ENCODE data around the gene CDH23. TPM values are rescaled to one million over a fixed set of nuclear protein-coding genes. Genes with fewer than 3 reads are reported as not detected.

The CDH23 gene
- total and polyA plus RNA-seq, 2 of the 8 experiments (the other 6 are each of a cell fraction or from before 2014, with no cell fraction given), result 1.9 to 4.9 TPM

DNA sequence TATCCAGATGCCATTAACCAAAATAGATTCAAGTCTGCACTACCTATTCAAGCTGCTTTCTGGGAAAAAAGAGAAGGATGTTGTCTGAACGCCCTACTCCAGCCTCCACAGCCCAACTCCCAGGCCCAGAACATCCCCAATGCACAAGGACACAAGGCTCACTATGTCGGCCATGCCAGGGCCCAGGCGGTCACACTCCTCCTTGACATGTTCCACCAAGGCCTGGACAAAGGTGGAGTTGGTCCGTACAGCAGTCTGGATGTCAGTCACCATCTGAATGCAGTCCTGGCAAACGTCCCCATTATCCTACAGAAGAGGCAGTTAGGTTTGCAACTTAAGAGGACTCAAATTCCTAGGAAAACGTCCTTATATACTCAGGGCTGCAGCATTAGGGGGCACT is 431.1 kb downstream of the CDH23 start (continued):
- TF ChIP-seq CHD7 (IDR thresholded peaks at IDR 0.05; ENCODE audit: insufficient replicate concordance, low read length) (no peak), MAFK (IDR thresholded peaks at IDR 0.05; ENCODE audit: low read depth, low read length) (no peak), POU5F1 (IDR thresholded peaks at IDR 0.05; ENCODE audit: low read depth, low read length) (no peak), SAP30 (IDR thresholded peaks at IDR 0.05; ENCODE audit: insufficient read depth, insufficient replicate concordance, low read length) (no peak), EZH2 (IDR thresholded peaks at IDR 0.05; ENCODE audit: low read depth, low read length, severe bottlenecking) (no peak), SIN3A (conservative IDR thresholded peaks at IDR 0.05 in 1 of 2, IDR thresholded peaks at IDR 0.05 in 1 of 2; ENCODE audit: low read depth in 1 of 2, low read length in 2 of 2) (no peak), RAD21 (IDR thresholded peaks at IDR 0.05 in 1 of 2, conservative IDR thresholded peaks at IDR 0.05 in 1 of 2; ENCODE audit: low read depth in 2 of 2, low read length in 2 of 2) (no peak), SRF (IDR thresholded peaks at IDR 0.05; ENCODE audit: low read depth, low read length) (no peak), TCF12 (IDR thresholded peaks at IDR 0.05; ENCODE audit: low read depth, low read length) (no peak), TBP (IDR thresholded peaks at IDR 0.05; ENCODE audit: low read depth, low read length) (no peak)
